ENCODE measurements around the gene EPHA7. TPM values are rescaled to one million over a fixed set of nuclear protein-coding genes. Genes with fewer than 3 reads are reported as not detected.

EPHA7 gene
- total RNA-seq, 1 donor from 2014 or later: 28.9 TPM

DNA sequence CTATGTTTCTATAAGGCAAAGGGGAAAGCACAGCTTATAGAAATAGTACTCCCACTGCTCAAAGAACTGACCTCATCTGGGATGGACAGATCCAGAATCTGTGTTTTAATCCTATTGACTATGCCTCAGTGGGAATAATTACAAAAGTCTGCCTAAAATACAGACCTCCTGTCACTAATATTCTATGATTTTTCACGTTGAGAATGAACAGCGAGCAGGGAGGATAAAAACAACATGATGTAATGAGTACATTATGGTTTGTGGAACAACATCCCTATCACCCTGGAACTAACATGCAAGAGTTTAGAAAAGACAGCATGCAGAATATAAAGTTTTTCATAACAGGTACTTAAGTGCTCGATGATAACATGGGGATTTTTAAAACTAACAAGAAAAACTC lies 53.9 kb downstream of the EPHA7 start:
- Mint-ChIP-seq H3K4me1 (ENCODE audit: low read depth) (peaks cover 17% of the 10 kb centered on the region), H3K36me3 (ENCODE audit: insufficient read depth) (no peaks in the 10 kb centered on the region), H3K27ac (no peak overlapping the region), H3K4me3 (ENCODE audit: low read depth) (no peak overlapping the region), H3K9me3 (ENCODE audit: low read depth) (no peaks in the 10 kb centered on the region), H3K27me3 (no peaks in the 10 kb centered on the region)
- TF ChIP-seq CTCF (IDR thresholded peaks at IDR 0.05; ENCODE audit: unreplicated experiment): no peak
- no peak for DNase-seq (ENCODE audit: low spot score, unreplicated experiment)

- peaks cover 12% of the 10 kb centered on the region for H3K4me1 Mint-ChIP-seq (ENCODE audit: low read depth)
- no peaks in the 10 kb centered on the region for H3K9me3 Mint-ChIP-seq (ENCODE audit: low read depth)
- no peak for TF ChIP-seq CTCF (IDR thresholded peaks at IDR 0.05; ENCODE audit: unreplicated experiment)
- no peak for DNase-seq (ENCODE audit: low spot score, unreplicated experiment)
- no peak overlapping the region for H3K4me3 Mint-ChIP-seq (ENCODE audit: low read depth)
- no peak overlapping the region for H3K27ac Mint-ChIP-seq
- no peaks in the 10 kb centered on the region for H3K27me3 Mint-ChIP-seq
- H3K36me3 Mint-ChIP-seq (ENCODE audit: insufficient read depth): peaks cover 13% of the 10 kb centered on the region
Observed at GRCh38 chr6:93358435-93358834, 60.9 kb downstream of the EPHA7 start.

DNA sequence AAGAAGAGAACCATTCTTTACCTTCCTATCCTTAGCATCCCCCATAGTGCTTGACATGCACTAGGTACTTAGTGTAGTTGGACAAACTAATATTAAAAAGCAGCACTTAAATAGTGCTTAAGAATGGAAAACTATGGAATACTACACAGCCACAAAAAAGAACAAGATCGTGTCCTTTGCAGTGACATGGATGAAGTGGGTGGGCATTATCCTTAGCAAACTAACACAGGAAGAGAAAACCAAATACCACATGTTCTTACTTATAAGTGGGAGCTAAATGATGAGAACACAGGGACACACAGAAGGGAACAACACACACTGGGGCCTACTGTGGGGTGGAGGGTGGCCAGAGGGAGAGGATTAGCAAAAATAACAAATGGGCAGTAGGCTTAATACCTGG lies 66.8 kb downstream of the EPHA7 start:
- Mint-ChIP-seq H3K4me1 (ENCODE audit: low read depth) (peaks cover 1% of the 10 kb centered on the region), H3K36me3 (ENCODE audit: insufficient read depth) (peaks cover 16% of the 10 kb centered on the region), H3K9me3 (ENCODE audit: low read depth) (peaks cover 4% of the 10 kb centered on the region), H3K4me3 (ENCODE audit: low read depth) (no peak overlapping the region), H3K27me3 (no peaks in the 10 kb centered on the region), H3K27ac (no peak overlapping the region)
- no peak for DNase-seq (ENCODE audit: low spot score, unreplicated experiment)
- no peak for TF ChIP-seq CTCF (IDR thresholded peaks at IDR 0.05; ENCODE audit: unreplicated experiment)

- H3K4me3 Mint-ChIP-seq (ENCODE audit: low read depth): no peak overlapping the region
- no peak for TF ChIP-seq CTCF (IDR thresholded peaks at IDR 0.05; ENCODE audit: unreplicated experiment)
- H3K9me3 Mint-ChIP-seq (ENCODE audit: low read depth): peaks cover 4% of the 10 kb centered on the region
- H3K27me3 Mint-ChIP-seq: no peaks in the 10 kb centered on the region
- no peak overlapping the region for H3K27ac Mint-ChIP-seq
- DNase-seq (ENCODE audit: low spot score, unreplicated experiment): no peak
- H3K4me1 Mint-ChIP-seq (ENCODE audit: low read depth): peaks cover 3% of the 10 kb centered on the region
- peaks cover 8% of the 10 kb centered on the region for H3K36me3 Mint-ChIP-seq (ENCODE audit: insufficient read depth)
Observed at GRCh38 chr6:93351222-93351621, 68.1 kb downstream of the EPHA7 start.

- peaks cover 8% of the 10 kb centered on the region for H3K36me3 Mint-ChIP-seq (ENCODE audit: insufficient read depth)
- H3K4me1 Mint-ChIP-seq (ENCODE audit: low read depth): peaks cover 8% of the 10 kb centered on the region
- H3K9me3 Mint-ChIP-seq (ENCODE audit: low read depth): peaks cover 4% of the 10 kb centered on the region
Observed at GRCh38 chr6:93350774-93351173, 68.6 kb downstream of the EPHA7 start.

More at GRCh38 chr6:93350774-93351173, 68.6 kb downstream of the EPHA7 start:
- DNase-seq (ENCODE audit: low spot score, unreplicated experiment): no peak
- Mint-ChIP-seq H3K27ac (no peak overlapping the region), H3K27me3 (no peaks in the 10 kb centered on the region), H3K4me3 (ENCODE audit: low read depth) (no peak overlapping the region)
- no peak for TF ChIP-seq CTCF (IDR thresholded peaks at IDR 0.05; ENCODE audit: unreplicated experiment)
